ENCODE results near the gene CGB7.

GRCh38 chr19:49104229-49104864 is 46.8 kb upstream of the CGB7 start:
- TF ChIP-seq POLR2AphosphoS5 (IDR thresholded peaks at IDR 0.05; ENCODE audit: low read depth) (no peak), EZH2 (IDR thresholded peaks at IDR 0.05; ENCODE audit: low read depth, unreplicated experiment) (no peak)
- TF ChIP-seq, protein P1, sequence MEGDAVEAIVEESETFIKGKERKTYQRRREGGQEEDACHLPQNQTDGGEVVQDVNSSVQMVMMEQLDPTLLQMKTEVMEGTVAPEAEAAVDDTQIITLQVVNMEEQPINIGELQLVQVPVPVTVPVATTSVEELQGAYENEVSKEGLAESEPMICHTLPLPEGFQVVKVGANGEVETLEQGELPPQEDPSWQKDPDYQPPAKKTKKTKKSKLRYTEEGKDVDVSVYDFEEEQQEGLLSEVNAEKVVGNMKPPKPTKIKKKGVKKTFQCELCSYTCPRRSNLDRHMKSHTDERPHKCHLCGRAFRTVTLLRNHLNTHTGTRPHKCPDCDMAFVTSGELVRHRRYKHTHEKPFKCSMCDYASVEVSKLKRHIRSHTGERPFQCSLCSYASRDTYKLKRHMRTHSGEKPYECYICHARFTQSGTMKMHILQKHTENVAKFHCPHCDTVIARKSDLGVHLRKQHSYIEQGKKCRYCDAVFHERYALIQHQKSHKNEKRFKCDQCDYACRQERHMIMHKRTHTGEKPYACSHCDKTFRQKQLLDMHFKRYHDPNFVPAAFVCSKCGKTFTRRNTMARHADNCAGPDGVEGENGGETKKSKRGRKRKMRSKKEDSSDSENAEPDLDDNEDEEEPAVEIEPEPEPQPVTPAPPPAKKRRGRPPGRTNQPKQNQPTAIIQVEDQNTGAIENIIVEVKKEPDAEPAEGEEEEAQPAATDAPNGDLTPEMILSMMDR (conservative IDR thresholded peaks at IDR 0.05; ENCODE audit: low read depth in 2 of 2) = no peak

All from GM23338 (cell line).